Ovary (tissue), 3 donors: Measurements from ENCODE around the gene GPATCH4.

Source experiments
- CTCF ChIP-seq, 3 donors: fragments of 450-650 bp in 2 of 3; fragments of 200-600 bp in 1 of 3; IDR thresholded peaks; one replicate each; pipeline versions ENCODE4 v1.5.1 to v1.8.0; 2016 to 2022; ENCODE audit warnings: antibody characterized with exemption in 3 of 3, mild to moderate bottlenecking in 1 of 3
- EP300 ChIP-seq: sonication (generic); formaldehyde crosslinking; IDR thresholded peaks from one replicate; pipeline ENCODE4 v1.6.1; 2017; ENCODE audit warnings: antibody characterized with exemption
- donor health status: DM: no; HTN: no; CAD: no.

GRCh38 chr1:156598125-156598524 is 3.2 kb downstream of the GPATCH4 start:
- TF ChIP-seq EP300 (no peak), CTCF (IDR thresholded peaks at IDR 0.05) (no peak)
